Brain pericyte (primary cell): ENCODE measurements around the gene NALCN.

Experiments used
- DNase-seq: peaks from one replicate; pipeline ENCODE4 v3.0.0-alpha.2; 2012; ENCODE audit warnings: low read depth, low spot score

Gene NALCN

GRCh38 chr13:101209206-101209893, 207.0 kb downstream of the NALCN start:
- no peak for DNase-seq

GRCh38 chr13:101205408-101205807, 210.9 kb downstream of the NALCN start:
- DNase-seq: no peak

- DNase-seq: no peak
These were observed 211.9 kb downstream of the NALCN start for GRCh38 chr13:101204270-101205020.

GRCh38 chr13:101202590-101202989, 213.7 kb downstream of the NALCN start:
- DNase-seq: no peak

- DNase-seq: no peak
These were observed 225.3 kb downstream of the NALCN start for GRCh38 chr13:101190976-101191375.

- DNase-seq: no peak
These were observed 226.0 kb downstream of the NALCN start for GRCh38 chr13:101190337-101190736.

GRCh38 chr13:101185606-101186005, 230.7 kb downstream of the NALCN start:
- no peak for DNase-seq

- no peak for DNase-seq
These were observed 235.1 kb downstream of the NALCN start for GRCh38 chr13:101181076-101181685.

- DNase-seq: no peak
These were observed 237.3 kb downstream of the NALCN start for GRCh38 chr13:101179021-101179420.

GRCh38 chr13:101178406-101178805, 237.9 kb downstream of the NALCN start:
- no peak for DNase-seq

GRCh38 chr13:101170306-101170705, 246.0 kb downstream of the NALCN start:
- DNase-seq: no peak

GRCh38 chr13:101157261-101157660, 259.0 kb downstream of the NALCN start:
- no peak for DNase-seq

- DNase-seq: no peak
These were observed 260.4 kb downstream of the NALCN start for GRCh38 chr13:101155920-101156319.

- no peak for DNase-seq
These were observed 264.1 kb downstream of the NALCN start for GRCh38 chr13:101152184-101152583.

GRCh38 chr13:101150998-101151397, 265.3 kb downstream of the NALCN start:
- DNase-seq: no peak

- DNase-seq: no peak
These were observed 266.4 kb downstream of the NALCN start for GRCh38 chr13:101149735-101150384.

GRCh38 chr13:101146101-101146898, 270.0 kb downstream of the NALCN start:
- no peak for DNase-seq

GRCh38 chr13:101144808-101145419, 271.4 kb downstream of the NALCN start:
- peak; percentile 15 for DNase-seq

GRCh38 chr13:101140936-101141335, 275.4 kb downstream of the NALCN start:
- no peak for DNase-seq

- no peak for DNase-seq
These were observed 276.1 kb downstream of the NALCN start for GRCh38 chr13:101140087-101140770.
